Measurements from ENCODE around the gene TESPA1. TPM values are rescaled to one million over a fixed set of nuclear protein-coding genes. Genes with fewer than 3 reads are reported as not detected.

The TESPA1 gene
- total RNA-seq, 1 experiment from 2014 or later, result not detected

DNA sequence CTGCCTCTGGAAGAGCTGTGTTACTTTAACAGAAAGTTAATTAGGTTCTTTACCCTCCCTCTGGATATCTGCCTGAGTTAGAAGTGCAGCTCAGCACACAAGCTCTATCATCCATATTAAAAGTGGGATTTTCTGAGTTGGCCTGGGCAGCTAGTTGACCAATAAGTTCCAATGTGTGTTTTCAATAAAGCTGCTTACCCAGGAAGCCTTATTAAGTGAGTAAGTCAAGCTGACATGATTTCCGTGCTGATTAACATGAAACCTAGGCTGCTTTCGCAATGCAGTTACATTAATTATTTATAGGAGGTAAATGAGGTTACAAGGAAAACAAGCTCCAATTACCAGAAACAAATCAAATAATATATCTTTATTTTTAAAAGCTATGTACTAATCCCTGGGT lies 40.0 kb upstream of the TESPA1 start:
- intact Hi-C loops (cut with micrococcal nuclease; ENCODE audit: unreplicated experiment), result no loop called here

DNA sequence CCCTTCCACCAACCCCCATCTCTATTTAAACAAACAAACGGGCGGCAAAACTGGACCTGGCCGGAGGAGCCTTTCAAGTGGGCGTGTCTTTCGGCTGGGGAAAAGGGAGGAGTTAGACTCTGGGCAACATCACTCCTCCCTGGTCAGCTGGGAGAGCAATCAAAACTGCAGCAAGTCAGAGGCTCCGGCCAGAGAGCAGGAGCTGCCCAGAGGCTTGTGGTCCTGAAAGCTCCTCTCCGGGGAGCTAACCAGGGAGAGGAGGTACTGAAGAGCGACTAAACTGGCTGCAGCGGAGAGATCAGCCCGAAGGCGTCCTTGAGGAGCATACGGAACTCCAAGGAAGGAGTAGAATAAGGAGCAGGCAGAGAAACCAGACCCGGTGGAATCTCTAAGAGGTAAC lies 35.2 kb upstream of the TESPA1 start, which contains the start of gene NEUROD4:
NEUROD4 (plus strand) TSS at position 191 of the 400 bp plus-strand sequence. CDS start 6,466 bp downstream, outside the sequence.
- intact Hi-C loops (cut with micrococcal nuclease; ENCODE audit: unreplicated experiment), result no loop called here
- H3K9me2 ChIP-seq (ENCODE audit: insufficient read depth), result no peaks in the 10 kb centered on the region
- no peaks in the 10 kb centered on the region for H3K79me2 ChIP-seq (ENCODE audit: low read depth)
- TF ChIP-seq, protein P1, sequence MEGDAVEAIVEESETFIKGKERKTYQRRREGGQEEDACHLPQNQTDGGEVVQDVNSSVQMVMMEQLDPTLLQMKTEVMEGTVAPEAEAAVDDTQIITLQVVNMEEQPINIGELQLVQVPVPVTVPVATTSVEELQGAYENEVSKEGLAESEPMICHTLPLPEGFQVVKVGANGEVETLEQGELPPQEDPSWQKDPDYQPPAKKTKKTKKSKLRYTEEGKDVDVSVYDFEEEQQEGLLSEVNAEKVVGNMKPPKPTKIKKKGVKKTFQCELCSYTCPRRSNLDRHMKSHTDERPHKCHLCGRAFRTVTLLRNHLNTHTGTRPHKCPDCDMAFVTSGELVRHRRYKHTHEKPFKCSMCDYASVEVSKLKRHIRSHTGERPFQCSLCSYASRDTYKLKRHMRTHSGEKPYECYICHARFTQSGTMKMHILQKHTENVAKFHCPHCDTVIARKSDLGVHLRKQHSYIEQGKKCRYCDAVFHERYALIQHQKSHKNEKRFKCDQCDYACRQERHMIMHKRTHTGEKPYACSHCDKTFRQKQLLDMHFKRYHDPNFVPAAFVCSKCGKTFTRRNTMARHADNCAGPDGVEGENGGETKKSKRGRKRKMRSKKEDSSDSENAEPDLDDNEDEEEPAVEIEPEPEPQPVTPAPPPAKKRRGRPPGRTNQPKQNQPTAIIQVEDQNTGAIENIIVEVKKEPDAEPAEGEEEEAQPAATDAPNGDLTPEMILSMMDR (conservative IDR thresholded peaks at IDR 0.05), result no peak
- TF ChIP-seq EZH2 (IDR thresholded peaks at IDR 0.05; ENCODE audit: low read depth), result no peak
- H4K20me1 ChIP-seq (ENCODE audit: insufficient read depth), result no peaks in the 10 kb centered on the region
- peak in 1 of 2 experiments; percentile 1 for DNase-seq
- peaks cover 23% of the 10 kb centered on the region for H3K27me3 ChIP-seq (ENCODE audit: insufficient read depth, low read depth)
- H3K4me2 ChIP-seq, result no peak within 1 kb of the TSS
- CTCF ChIA-PET, result no interaction called here
- no peaks in the 10 kb centered on the region for H3K9me3 ChIP-seq (ENCODE audit: insufficient read depth, low read depth)
- H3F3A ChIP-seq (ENCODE audit: insufficient read depth, low read depth), result no peaks in the 10 kb centered on the region
- no peak within 1 kb of the TSS for H3K27ac ChIP-seq
- no peak within 1 kb of the TSS for H2AFZ ChIP-seq
- H3K4me3 ChIP-seq, result no peak within 1 kb of the TSS
- H3K36me3 ChIP-seq (ENCODE audit: low read depth), result no peaks in the 10 kb centered on the region
- H3K4me1 ChIP-seq (replicated peaks; ENCODE audit: insufficient read depth), result no peaks in the 10 kb centered on the region
- POLR2A ChIA-PET (ENCODE audit: unreplicated experiment), result no interaction called here
- BruUV-seq (replicated peaks), result no TSS peak

More for the DNA sequence above, 40.0 kb upstream of the TESPA1 start:
- Histone ChIP-seq H3K9me3 (ENCODE audit: insufficient read depth, low read depth) (no peaks in the 10 kb centered on the region), H3F3A (ENCODE audit: insufficient read depth, low read depth) (no peaks in the 10 kb centered on the region), H3K4me2 (no peak overlapping the region), H3K27ac (no peak overlapping the region), H3K4me1 (replicated peaks; ENCODE audit: insufficient read depth) (no peaks in the 10 kb centered on the region), H3K79me2 (ENCODE audit: low read depth) (no peaks in the 10 kb centered on the region), H3K4me3 (no peak overlapping the region), H4K20me1 (ENCODE audit: insufficient read depth) (no peaks in the 10 kb centered on the region), H3K36me3 (ENCODE audit: low read depth) (no peaks in the 10 kb centered on the region), H2AFZ (no peak overlapping the region), H3K9me2 (ENCODE audit: insufficient read depth) (no peaks in the 10 kb centered on the region), H3K27me3 (ENCODE audit: insufficient read depth, low read depth) (peaks cover 6% of the 10 kb centered on the region)
- no TSS peak for BruUV-seq (replicated peaks)
- ChIA-PET POLR2A (ENCODE audit: unreplicated experiment) (no interaction called here), CTCF (no interaction called here)
- TF ChIP-seq, protein P1 (conservative IDR thresholded peaks at IDR 0.05), result no peak
- no peak for DNase-seq

DNA sequence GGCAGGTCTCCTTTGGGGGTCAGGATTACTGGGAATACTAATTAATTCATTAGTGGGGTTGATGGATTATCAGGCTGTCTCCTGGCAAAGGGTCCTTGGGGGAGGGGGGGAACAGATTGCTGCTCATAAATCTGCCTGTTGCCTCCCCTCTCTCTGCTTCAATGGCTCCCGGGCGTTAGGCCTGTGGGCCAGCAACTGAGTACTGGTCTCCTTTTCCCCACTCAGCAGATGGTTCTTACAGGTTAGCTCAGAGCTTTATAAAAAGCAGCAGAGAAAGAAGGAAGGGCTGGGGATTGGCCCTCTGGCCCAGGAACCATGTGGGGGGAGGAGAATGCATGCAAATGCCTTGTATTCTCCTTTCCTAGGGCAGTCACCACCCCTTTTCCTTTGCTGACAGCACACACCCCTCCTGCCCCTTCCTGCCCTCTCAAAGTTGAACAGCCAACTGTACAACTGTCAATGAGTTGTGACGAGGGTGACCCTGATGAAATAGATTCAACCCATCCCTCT lies 32.9 kb upstream of the TESPA1 start:
- Histone ChIP-seq H3F3A (ENCODE audit: insufficient read depth, low read depth) (no peaks in the 10 kb centered on the region), H3K4me3 (no peak overlapping the region), H3K4me2 (no peak overlapping the region), H3K4me1 (replicated peaks; ENCODE audit: insufficient read depth) (no peaks in the 10 kb centered on the region), H3K27me3 (ENCODE audit: insufficient read depth, low read depth) (peaks cover 23% of the 10 kb centered on the region), H3K27ac (no peak overlapping the region), H3K9me2 (ENCODE audit: insufficient read depth) (no peaks in the 10 kb centered on the region), H4K20me1 (ENCODE audit: insufficient read depth) (no peaks in the 10 kb centered on the region), H3K79me2 (ENCODE audit: low read depth) (no peaks in the 10 kb centered on the region), H3K36me3 (ENCODE audit: low read depth) (no peaks in the 10 kb centered on the region), H3K9me3 (ENCODE audit: insufficient read depth, low read depth) (no peaks in the 10 kb centered on the region), H2AFZ (no peak overlapping the region)
- no peak for DNase-seq
- no TSS peak for BruUV-seq (replicated peaks)
- intact Hi-C loops (cut with micrococcal nuclease; ENCODE audit: unreplicated experiment), result no loop called here
- CTCF ChIA-PET, result no interaction called here
- TF ChIP-seq EZH2 (IDR thresholded peaks at IDR 0.05; ENCODE audit: low read depth), result no peak
- TF ChIP-seq, protein P1 (conservative IDR thresholded peaks at IDR 0.05), result no peak
- POLR2A ChIA-PET (ENCODE audit: unreplicated experiment), result no interaction called here
